ENCODE results near the gene SYNPO2. TPM values are rescaled to one million over a fixed set of nuclear protein-coding genes. Genes with fewer than 3 reads are reported as not detected.
A peak's percentile ranks its signal among the peaks of the same experiment; 100 is the strongest.

Gene SYNPO2
- total RNA-seq, 1 donor from 2014 or later, result 0.42 TPM

DNA sequence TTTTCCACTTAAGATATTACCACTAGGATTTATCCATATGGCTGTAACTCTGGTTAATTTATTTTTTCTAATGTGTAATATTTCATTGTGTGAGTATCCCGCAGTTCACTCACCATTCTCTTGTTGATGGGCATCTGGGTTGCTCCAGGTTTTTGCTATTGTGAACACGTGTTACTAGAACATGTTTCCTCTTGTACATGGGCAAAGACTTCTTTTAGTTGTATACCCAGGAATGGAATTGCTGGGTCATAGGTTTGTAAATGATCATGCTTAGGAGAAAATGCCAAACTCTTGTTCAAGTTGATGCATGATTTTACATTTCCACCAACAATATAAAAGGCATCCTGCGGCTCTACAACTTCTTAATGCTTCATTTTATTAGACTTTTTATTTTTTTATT lies 26.8 kb downstream of the SYNPO2 start:
- Histone ChIP-seq H3K4me3 (ENCODE audit: low read depth, low read length) (no peak overlapping the region), H3K36me3 (ENCODE audit: control insufficient read depth, insufficient read depth, low read length) (no peaks in the 10 kb centered on the region), H3K27me3 (ENCODE audit: control insufficient read depth, insufficient read depth, low read length) (no peaks in the 10 kb centered on the region)
- no peak for DNase-seq (ENCODE audit: low read depth)
- TF ChIP-seq, protein P1, sequence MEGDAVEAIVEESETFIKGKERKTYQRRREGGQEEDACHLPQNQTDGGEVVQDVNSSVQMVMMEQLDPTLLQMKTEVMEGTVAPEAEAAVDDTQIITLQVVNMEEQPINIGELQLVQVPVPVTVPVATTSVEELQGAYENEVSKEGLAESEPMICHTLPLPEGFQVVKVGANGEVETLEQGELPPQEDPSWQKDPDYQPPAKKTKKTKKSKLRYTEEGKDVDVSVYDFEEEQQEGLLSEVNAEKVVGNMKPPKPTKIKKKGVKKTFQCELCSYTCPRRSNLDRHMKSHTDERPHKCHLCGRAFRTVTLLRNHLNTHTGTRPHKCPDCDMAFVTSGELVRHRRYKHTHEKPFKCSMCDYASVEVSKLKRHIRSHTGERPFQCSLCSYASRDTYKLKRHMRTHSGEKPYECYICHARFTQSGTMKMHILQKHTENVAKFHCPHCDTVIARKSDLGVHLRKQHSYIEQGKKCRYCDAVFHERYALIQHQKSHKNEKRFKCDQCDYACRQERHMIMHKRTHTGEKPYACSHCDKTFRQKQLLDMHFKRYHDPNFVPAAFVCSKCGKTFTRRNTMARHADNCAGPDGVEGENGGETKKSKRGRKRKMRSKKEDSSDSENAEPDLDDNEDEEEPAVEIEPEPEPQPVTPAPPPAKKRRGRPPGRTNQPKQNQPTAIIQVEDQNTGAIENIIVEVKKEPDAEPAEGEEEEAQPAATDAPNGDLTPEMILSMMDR (IDR thresholded peaks at IDR 0.05; ENCODE audit: insufficient read depth, low read length, poor library complexity, severe bottlenecking), result no peak

GRCh38 chr4:118916691-118917289 lies 28.1 kb downstream of the SYNPO2 start:
- no peak for DNase-seq (ENCODE audit: low read depth)
- Histone ChIP-seq H3K4me3 (ENCODE audit: low read depth, low read length) (no peak overlapping the region), H3K36me3 (ENCODE audit: control insufficient read depth, insufficient read depth, low read length) (no peaks in the 10 kb centered on the region), H3K27me3 (ENCODE audit: control insufficient read depth, insufficient read depth, low read length) (no peaks in the 10 kb centered on the region)
- TF ChIP-seq, protein P1 (IDR thresholded peaks at IDR 0.05; ENCODE audit: insufficient read depth, low read length, poor library complexity, severe bottlenecking), result no peak

DNA sequence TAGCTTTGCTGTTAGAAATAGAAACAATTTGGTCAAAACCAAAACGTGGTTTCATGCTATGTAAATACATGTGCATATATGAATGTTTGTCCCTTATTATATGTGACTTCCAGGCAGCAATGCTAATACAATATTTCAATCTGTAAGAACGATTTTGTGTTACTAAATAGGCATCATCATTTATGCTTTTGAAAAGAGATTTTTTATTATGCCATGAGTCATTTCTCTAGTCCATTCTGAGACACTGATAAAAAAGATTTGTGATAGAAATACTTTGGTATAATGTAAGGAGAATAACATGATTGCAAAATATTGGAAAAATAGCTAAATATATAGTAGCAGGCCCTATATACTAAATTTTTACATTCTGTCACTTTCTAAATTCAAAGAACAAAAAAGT lies 28.9 kb downstream of the SYNPO2 start:
- TF ChIP-seq, protein P1 (IDR thresholded peaks at IDR 0.05; ENCODE audit: insufficient read depth, low read length, poor library complexity, severe bottlenecking), result no peak
- DNase-seq (ENCODE audit: low read depth), result no peak
- H3K4me3 ChIP-seq (ENCODE audit: low read depth, low read length), result no peak overlapping the region
- H3K27me3 ChIP-seq (ENCODE audit: control insufficient read depth, insufficient read depth, low read length), result no peaks in the 10 kb centered on the region
- H3K36me3 ChIP-seq (ENCODE audit: control insufficient read depth, insufficient read depth, low read length), result no peaks in the 10 kb centered on the region

GRCh38 chr4:118918388-118918787 lies 29.7 kb downstream of the SYNPO2 start:
- TF ChIP-seq, protein P1 (IDR thresholded peaks at IDR 0.05; ENCODE audit: insufficient read depth, low read length, poor library complexity, severe bottlenecking), result no peak
- no peaks in the 10 kb centered on the region for H3K36me3 ChIP-seq (ENCODE audit: control insufficient read depth, insufficient read depth, low read length)
- DNase-seq (ENCODE audit: low read depth), result peak; percentile 93
- H3K4me3 ChIP-seq (ENCODE audit: low read depth, low read length), result no peak overlapping the region
- H3K27me3 ChIP-seq (ENCODE audit: control insufficient read depth, insufficient read depth, low read length), result no peaks in the 10 kb centered on the region

DNA sequence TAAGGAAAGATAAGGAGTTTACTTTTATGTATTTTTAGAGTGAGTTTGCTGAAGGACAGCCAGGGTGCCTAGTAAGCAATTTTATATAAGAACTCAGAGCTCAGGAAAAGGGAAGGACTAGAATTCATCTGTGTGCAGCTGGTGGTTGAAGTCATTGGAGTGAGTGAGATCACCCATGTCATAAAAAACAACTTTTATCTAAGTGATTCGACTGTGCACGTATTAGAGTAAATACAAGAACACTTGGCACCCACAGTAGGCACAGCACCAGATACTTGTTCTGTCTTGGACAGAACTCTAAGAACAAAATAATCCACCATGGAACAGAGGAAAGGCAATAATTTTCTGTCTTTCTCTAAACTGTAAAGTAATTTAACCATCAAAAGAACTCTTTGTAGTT lies 31.6 kb downstream of the SYNPO2 start:
- Histone ChIP-seq H3K36me3 (ENCODE audit: control insufficient read depth, insufficient read depth, low read length) (no peaks in the 10 kb centered on the region), H3K4me3 (ENCODE audit: low read depth, low read length) (no peak overlapping the region), H3K27me3 (ENCODE audit: control insufficient read depth, insufficient read depth, low read length) (no peaks in the 10 kb centered on the region)
- TF ChIP-seq, protein P1 (IDR thresholded peaks at IDR 0.05; ENCODE audit: insufficient read depth, low read length, poor library complexity, severe bottlenecking), result no peak
- DNase-seq (ENCODE audit: low read depth), result peak; percentile 37

- TF ChIP-seq, protein P1 (IDR thresholded peaks at IDR 0.05; ENCODE audit: insufficient read depth, low read length, poor library complexity, severe bottlenecking), result no peak
- Histone ChIP-seq H3K27me3 (ENCODE audit: control insufficient read depth, insufficient read depth, low read length) (no peaks in the 10 kb centered on the region), H3K4me3 (ENCODE audit: low read depth, low read length) (no peak overlapping the region), H3K36me3 (ENCODE audit: control insufficient read depth, insufficient read depth, low read length) (no peaks in the 10 kb centered on the region)
- DNase-seq (ENCODE audit: low read depth), result no peak
Measured at GRCh38 chr4:118921786-118922185, 33.1 kb downstream of the SYNPO2 start.
